ENCODE measurements around the gene NR2E1. TPM values are rescaled to one million over a fixed set of nuclear protein-coding genes. Genes with fewer than 3 reads are reported as not detected.

Gene NR2E1
- total RNA-seq, 1 donor from 2014 or later = not detected

- Mint-ChIP-seq H3K9me3 (ENCODE audit: low read depth) (no peaks in the 10 kb centered on the region), H3K36me3 (ENCODE audit: insufficient read depth) (no peaks in the 10 kb centered on the region), H3K4me3 (ENCODE audit: low read depth) (peak overlapping the region; percentile 56), H3K27ac (peak overlapping the region; percentile 94), H3K27me3 (peaks cover 74% of the 10 kb centered on the region), H3K4me1 (ENCODE audit: low read depth) (peaks cover 10% of the 10 kb centered on the region)
- DNase-seq (ENCODE audit: low spot score, unreplicated experiment) = peak; percentile 82
- peak; percentile 35 for TF ChIP-seq CTCF (IDR thresholded peaks at IDR 0.05; ENCODE audit: unreplicated experiment)
These were observed 32.1 kb upstream of the NR2E1 start for GRCh38 chr6:108133594-108134179.

- DNase-seq (ENCODE audit: low spot score, unreplicated experiment) = no peak
- TF ChIP-seq CTCF (IDR thresholded peaks at IDR 0.05; ENCODE audit: unreplicated experiment) = no peak
- H3K9me3 Mint-ChIP-seq (ENCODE audit: low read depth) = no peaks in the 10 kb centered on the region
These were observed 31.4 kb upstream of the NR2E1 start for GRCh38 chr6:108134213-108134970.

DNA sequence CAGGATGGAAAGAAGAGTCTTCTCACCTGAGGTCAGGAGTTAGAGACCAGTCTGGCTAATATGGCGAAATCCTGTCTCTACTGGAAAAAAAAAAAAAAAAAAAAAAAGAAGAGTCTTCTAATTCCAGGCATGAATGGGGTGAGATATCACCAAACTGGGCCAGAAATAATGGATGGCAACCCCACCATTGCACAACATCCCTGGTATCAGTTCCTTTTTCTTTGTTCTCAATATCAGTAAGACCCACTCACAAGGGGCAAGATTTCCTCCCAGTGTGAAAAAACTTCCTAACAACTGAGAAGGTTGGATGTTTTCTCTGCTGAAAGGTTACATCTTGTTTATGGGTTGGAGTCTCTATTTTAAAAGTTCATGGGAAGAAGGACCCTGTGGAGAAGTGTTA, 23.6 kb upstream of the NR2E1 start:
- Mint-ChIP-seq H3K27ac (no peak overlapping the region), H3K4me3 (ENCODE audit: low read depth) (no peak overlapping the region), H3K27me3 (peaks cover 39% of the 10 kb centered on the region), H3K9me3 (ENCODE audit: low read depth) (no peaks in the 10 kb centered on the region), H3K4me1 (ENCODE audit: low read depth) (peaks cover 10% of the 10 kb centered on the region), H3K36me3 (ENCODE audit: insufficient read depth) (no peaks in the 10 kb centered on the region)
- no peak for TF ChIP-seq CTCF (IDR thresholded peaks at IDR 0.05; ENCODE audit: unreplicated experiment)
- no peak for DNase-seq (ENCODE audit: low spot score, unreplicated experiment)

More at GRCh38 chr6:108134213-108134970, 31.4 kb upstream of the NR2E1 start:
- peak overlapping the region; percentile 94 for H3K27ac Mint-ChIP-seq
- peaks cover 71% of the 10 kb centered on the region for H3K27me3 Mint-ChIP-seq
- no peaks in the 10 kb centered on the region for H3K36me3 Mint-ChIP-seq (ENCODE audit: insufficient read depth)
- H3K4me3 Mint-ChIP-seq (ENCODE audit: low read depth) = peak overlapping the region; percentile 43
- H3K4me1 Mint-ChIP-seq (ENCODE audit: low read depth) = peaks cover 10% of the 10 kb centered on the region

GRCh38 chr6:108145639-108146038, 20.2 kb upstream of the NR2E1 start:
- Mint-ChIP-seq H3K9me3 (ENCODE audit: low read depth) (peaks cover 3% of the 10 kb centered on the region), H3K36me3 (ENCODE audit: insufficient read depth) (no peaks in the 10 kb centered on the region), H3K4me3 (ENCODE audit: low read depth) (no peak overlapping the region), H3K27ac (no peak overlapping the region), H3K27me3 (peaks cover 48% of the 10 kb centered on the region), H3K4me1 (ENCODE audit: low read depth) (peaks cover 10% of the 10 kb centered on the region)
- TF ChIP-seq CTCF (IDR thresholded peaks at IDR 0.05; ENCODE audit: unreplicated experiment) = peak; percentile 37
- DNase-seq (ENCODE audit: low spot score, unreplicated experiment) = no peak

- H3K27me3 Mint-ChIP-seq = peaks cover 81% of the 10 kb centered on the region
- no peak overlapping the region for H3K27ac Mint-ChIP-seq
- peaks cover 3% of the 10 kb centered on the region for H3K9me3 Mint-ChIP-seq (ENCODE audit: low read depth)
- H3K36me3 Mint-ChIP-seq (ENCODE audit: insufficient read depth) = no peaks in the 10 kb centered on the region
- H3K4me1 Mint-ChIP-seq (ENCODE audit: low read depth) = peaks cover 8% of the 10 kb centered on the region
- no peak for TF ChIP-seq CTCF (IDR thresholded peaks at IDR 0.05; ENCODE audit: unreplicated experiment)
- H3K4me3 Mint-ChIP-seq (ENCODE audit: low read depth) = no peak overlapping the region
- DNase-seq (ENCODE audit: low spot score, unreplicated experiment) = no peak
These were observed 13.4 kb upstream of the NR2E1 start for GRCh38 chr6:108152446-108152845.
